ENCODE results near the gene CPSF4L. TPM values are rescaled to one million over a fixed set of nuclear protein-coding genes. Genes with fewer than 3 reads are reported as not detected.
"Not testable (repeated sequence)": the region's sequence is repeated elsewhere in the genome, so short reads cannot be mapped to it uniquely, and the experiment has no call there.

Gene CPSF4L, protein sequence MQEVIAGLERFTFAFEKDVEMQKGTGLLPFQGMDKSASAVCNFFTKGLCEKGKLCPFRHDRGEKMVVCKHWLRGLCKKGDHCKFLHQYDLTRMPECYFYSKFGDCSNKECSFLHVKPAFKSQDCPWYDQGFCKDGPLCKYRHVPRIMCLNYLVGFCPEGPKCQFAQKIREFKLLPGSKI
- total RNA-seq (not detected in 2 replicates), polyA plus RNA-seq (0.34 TPM in 1 of 2 replicates, not detected in the other)

DNA sequence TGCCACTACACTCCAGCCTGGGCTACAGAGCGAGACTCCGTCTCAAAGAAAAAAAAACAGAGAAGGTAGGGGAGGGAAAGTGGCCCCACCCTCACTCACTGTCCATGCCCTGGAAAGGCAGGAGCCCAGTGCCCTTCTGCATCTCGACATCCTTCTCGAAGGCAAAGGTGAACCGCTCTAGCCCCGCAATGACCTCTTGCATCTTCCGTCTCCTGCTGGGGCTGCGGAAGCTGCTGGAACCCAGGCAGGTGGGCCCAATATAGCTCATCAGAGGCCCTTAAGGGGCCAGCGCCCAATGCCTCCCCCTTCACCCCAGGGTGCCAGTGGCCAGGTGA is at the start of gene CPSF4L:
TSS of gene CPSF4L (minus strand) at position 264 of the 335 bp plus-strand sequence. CDS start at position 202, 62 bp downstream.
- Histone ChIP-seq H3K27me3 (no peaks in the 10 kb centered on the region), H3K9me2 (replicated peaks; ENCODE audit: insufficient read depth) (no peaks in the 10 kb centered on the region), H3K4me3 (no peak within 1 kb of the TSS), H3K4me1 (ENCODE audit: insufficient read depth) (peaks cover 21% of the 10 kb centered on the region), H3K4me2 (peak within 1 kb of the TSS; percentile 69), H3K9me3 (ENCODE audit: low read depth) (no peaks in the 10 kb centered on the region), H2AFZ (peak within 1 kb of the TSS; percentile 32), H3K36me3 (replicated peaks; ENCODE audit: insufficient read depth, low read depth) (no peaks in the 10 kb centered on the region), H4K20me1 (ENCODE audit: insufficient read depth, poor library complexity, severe bottlenecking) (no peaks in the 10 kb centered on the region), H3K79me2 (no peaks in the 10 kb centered on the region), H3K27ac (peak within 1 kb of the TSS; percentile 94)
- TF ChIP-seq EZH2phosphoT487 (IDR thresholded peaks at IDR 0.05; ENCODE audit: low read depth, severe bottlenecking, unreplicated experiment) = no peak
- TF ChIP-seq, protein P1, sequence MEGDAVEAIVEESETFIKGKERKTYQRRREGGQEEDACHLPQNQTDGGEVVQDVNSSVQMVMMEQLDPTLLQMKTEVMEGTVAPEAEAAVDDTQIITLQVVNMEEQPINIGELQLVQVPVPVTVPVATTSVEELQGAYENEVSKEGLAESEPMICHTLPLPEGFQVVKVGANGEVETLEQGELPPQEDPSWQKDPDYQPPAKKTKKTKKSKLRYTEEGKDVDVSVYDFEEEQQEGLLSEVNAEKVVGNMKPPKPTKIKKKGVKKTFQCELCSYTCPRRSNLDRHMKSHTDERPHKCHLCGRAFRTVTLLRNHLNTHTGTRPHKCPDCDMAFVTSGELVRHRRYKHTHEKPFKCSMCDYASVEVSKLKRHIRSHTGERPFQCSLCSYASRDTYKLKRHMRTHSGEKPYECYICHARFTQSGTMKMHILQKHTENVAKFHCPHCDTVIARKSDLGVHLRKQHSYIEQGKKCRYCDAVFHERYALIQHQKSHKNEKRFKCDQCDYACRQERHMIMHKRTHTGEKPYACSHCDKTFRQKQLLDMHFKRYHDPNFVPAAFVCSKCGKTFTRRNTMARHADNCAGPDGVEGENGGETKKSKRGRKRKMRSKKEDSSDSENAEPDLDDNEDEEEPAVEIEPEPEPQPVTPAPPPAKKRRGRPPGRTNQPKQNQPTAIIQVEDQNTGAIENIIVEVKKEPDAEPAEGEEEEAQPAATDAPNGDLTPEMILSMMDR (IDR thresholded peaks at IDR 0.05; ENCODE audit: poor library complexity) = no peak
- no peak for TF ChIP-seq EZH2 (IDR thresholded peaks at IDR 0.05; ENCODE audit: borderline replicate concordance)
- DNase-seq (ENCODE audit: low spot score) = no peak
- 92% methylated on average over 9 of the region's 9 CpGs for WGBS (ENCODE audit: low lambda C conversion rate, missing lambda C conversion rate)

DNA sequence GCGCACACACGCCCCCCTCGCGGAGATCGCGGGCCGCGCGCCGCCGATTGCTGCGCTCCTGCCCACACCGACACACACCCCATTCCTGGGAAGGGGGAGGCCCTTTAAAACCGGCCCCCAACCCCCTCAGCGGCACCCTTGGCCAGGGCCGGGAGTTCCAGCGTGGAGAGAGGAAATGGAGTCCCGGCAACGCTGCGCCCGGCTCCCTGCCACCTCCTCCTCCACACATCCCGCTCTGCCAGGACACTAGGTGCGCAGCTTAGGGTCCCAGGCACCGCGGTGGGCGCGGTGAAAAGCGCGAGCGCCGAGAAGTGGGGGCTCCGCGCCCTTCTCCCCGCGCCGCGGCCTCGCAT is 49.7 kb upstream of the CPSF4L start:
- peak overlapping the region; percentile 90 for H3K4me3 ChIP-seq
- under 1% methylated on average over 33 of the region's 38 CpGs for WGBS (ENCODE audit: low lambda C conversion rate, missing lambda C conversion rate)
- peaks cover 45% of the 10 kb centered on the region for H3K79me2 ChIP-seq
- H3K27me3 ChIP-seq = no peaks in the 10 kb centered on the region
- H2AFZ ChIP-seq = peak overlapping the region; percentile 13
- H3K27ac ChIP-seq = peak overlapping the region; percentile 100
- peaks cover 34% of the 10 kb centered on the region for H3K4me1 ChIP-seq (ENCODE audit: insufficient read depth)
- no peaks in the 10 kb centered on the region for H3K9me3 ChIP-seq (ENCODE audit: low read depth)
- H3K4me2 ChIP-seq = peak overlapping the region; percentile 94
- peaks cover 13% of the 10 kb centered on the region for H4K20me1 ChIP-seq (ENCODE audit: insufficient read depth, poor library complexity, severe bottlenecking)
- TF ChIP-seq EZH2phosphoT487 (IDR thresholded peaks at IDR 0.05; ENCODE audit: low read depth, severe bottlenecking, unreplicated experiment) (no peak), EZH2 (IDR thresholded peaks at IDR 0.05; ENCODE audit: borderline replicate concordance) (no peak)
- TF ChIP-seq, protein P1 (IDR thresholded peaks at IDR 0.05; ENCODE audit: poor library complexity) = no peak
- DNase-seq (ENCODE audit: low spot score) = no peak
- H3K36me3 ChIP-seq (replicated peaks; ENCODE audit: insufficient read depth, low read depth) = no peaks in the 10 kb centered on the region
- H3K9me2 ChIP-seq (replicated peaks; ENCODE audit: insufficient read depth) = no peaks in the 10 kb centered on the region

DNA sequence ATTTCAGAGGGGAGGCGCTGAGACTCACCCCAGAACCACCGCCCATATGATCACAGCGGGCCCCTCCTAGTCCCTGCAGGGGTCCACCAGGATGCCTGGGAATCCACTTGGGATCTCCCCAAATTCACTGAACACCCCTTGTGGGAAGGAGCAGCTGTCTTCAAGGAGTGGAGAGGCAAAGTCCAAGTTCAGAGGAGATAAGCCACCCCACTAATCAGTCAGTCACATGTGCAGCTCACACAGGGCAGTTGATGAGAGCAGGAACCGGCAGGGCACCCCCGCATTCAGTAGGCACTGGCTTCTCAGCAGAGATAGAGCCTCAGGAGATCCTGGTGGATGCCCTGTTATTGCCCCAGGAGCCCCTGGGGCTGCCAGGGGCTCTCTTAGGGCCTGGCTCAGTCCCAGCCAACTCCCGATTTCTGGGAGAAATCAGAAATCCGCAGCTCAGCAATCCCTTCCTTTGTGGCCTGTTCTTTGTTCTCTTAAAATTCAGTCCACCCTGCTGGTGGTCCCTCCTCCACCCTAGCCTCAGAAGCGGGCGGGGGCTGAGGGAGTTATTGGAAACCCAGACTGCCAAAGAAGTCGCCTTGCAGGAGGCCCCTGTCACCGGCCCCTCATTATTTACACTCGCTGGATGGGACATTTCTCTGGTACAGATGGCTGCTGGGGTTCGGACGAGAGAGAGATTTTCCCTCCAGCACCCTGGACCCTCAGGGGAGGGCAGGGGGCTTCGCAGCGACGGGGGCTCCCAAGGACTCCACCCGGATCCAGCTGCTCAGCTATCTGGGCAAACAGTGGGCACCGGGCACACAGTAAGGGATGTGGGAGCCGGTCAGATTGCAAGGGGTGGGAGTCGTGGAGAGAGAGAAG is 48.3 kb upstream of the CPSF4L start:
- Histone ChIP-seq H3K4me3 (peak overlapping the region; percentile 90), H3K4me1 (ENCODE audit: insufficient read depth) (peaks cover 45% of the 10 kb centered on the region), H3K27me3 (no peaks in the 10 kb centered on the region), H3K79me2 (peaks cover 59% of the 10 kb centered on the region), H2AFZ (no peak overlapping the region), H4K20me1 (ENCODE audit: insufficient read depth, poor library complexity, severe bottlenecking) (peaks cover 24% of the 10 kb centered on the region), H3K9me2 (replicated peaks; ENCODE audit: insufficient read depth) (no peaks in the 10 kb centered on the region), H3K4me2 (peak overlapping the region; percentile 94), H3K36me3 (replicated peaks; ENCODE audit: insufficient read depth, low read depth) (no peaks in the 10 kb centered on the region), H3K27ac (peak overlapping the region; percentile 100), H3K9me3 (ENCODE audit: low read depth) (no peaks in the 10 kb centered on the region)
- peak; percentile 81 for DNase-seq (ENCODE audit: low spot score)
- TF ChIP-seq EZH2phosphoT487 (IDR thresholded peaks at IDR 0.05; ENCODE audit: low read depth, severe bottlenecking, unreplicated experiment) (no peak), EZH2 (IDR thresholded peaks at IDR 0.05; ENCODE audit: borderline replicate concordance) (no peak)
- TF ChIP-seq, protein P1 (IDR thresholded peaks at IDR 0.05; ENCODE audit: poor library complexity) = no peak
- WGBS (ENCODE audit: low lambda C conversion rate, missing lambda C conversion rate) = 5% methylated on average over 19 of the region's 21 CpGs

DNA sequence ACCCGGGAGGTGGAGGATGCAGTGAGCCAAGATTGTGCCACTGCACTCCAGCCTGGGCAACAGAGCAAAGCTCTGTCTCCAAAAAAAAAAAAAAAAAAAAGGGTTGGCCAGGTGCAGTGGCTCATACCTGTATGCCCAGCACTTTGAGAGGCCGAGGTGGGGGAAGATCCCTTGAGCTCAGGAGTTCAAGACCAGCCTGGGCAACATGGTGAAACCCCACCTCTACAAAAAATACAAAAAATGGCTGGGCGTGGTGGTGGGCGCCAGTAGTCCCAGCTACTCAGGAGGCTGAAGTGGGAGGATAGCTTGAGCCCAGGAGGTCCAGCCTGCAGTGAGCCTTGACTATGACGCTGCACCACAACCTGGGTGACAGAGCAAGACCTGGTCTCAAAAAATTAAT is 47.3 kb upstream of the CPSF4L start:
- Histone ChIP-seq H3K27ac (peak overlapping the region; percentile 100), H3K4me1 (ENCODE audit: insufficient read depth) (peaks cover 55% of the 10 kb centered on the region), H3K79me2 (peaks cover 69% of the 10 kb centered on the region), H4K20me1 (ENCODE audit: insufficient read depth, poor library complexity, severe bottlenecking) (peaks cover 34% of the 10 kb centered on the region), H3K4me2 (peak overlapping the region; percentile 94), H3K4me3 (peak overlapping the region; percentile 90)
- H3K27me3 ChIP-seq; DNase-seq (ENCODE audit: low spot score); H3K36me3 ChIP-seq (replicated peaks; ENCODE audit: insufficient read depth, low read depth); H2AFZ ChIP-seq; H3K9me3 ChIP-seq (ENCODE audit: low read depth); H3K9me2 ChIP-seq (replicated peaks; ENCODE audit: insufficient read depth): not testable (repeated sequence)
- WGBS (ENCODE audit: low lambda C conversion rate, missing lambda C conversion rate) = 88% methylated on average over 4 of the region's 5 CpGs
